ENCODE data around the gene KRT85.

GRCh38 chr12:52349196-52349595 is 18.1 kb downstream of the KRT85 start:
- no peak for TF ChIP-seq CTCF (optimal IDR thresholded peaks at IDR 0.05 in 1 of 3, IDR thresholded peaks at IDR 0.05 in 1 of 3, conservative IDR thresholded peaks at IDR 0.05 in 1 of 3; ENCODE audit: extremely low read depth in 1 of 3, insufficient read depth in 2 of 3, low read length in 3 of 3)
- TF ChIP-seq EZH2 (IDR thresholded peaks at IDR 0.05; ENCODE audit: low read length) = no peak

All from keratinocyte (primary cell).